ENCODE data around the gene CAVIN3. TPM values are rescaled to one million over a fixed set of nuclear protein-coding genes. Genes with fewer than 3 reads are reported as not detected.

CAVIN3 gene
- total and polyA plus RNA-seq, 2 of the 8 experiments (the other 6 are each of a cell fraction or from before 2014, with no cell fraction given) = 17.7 to 26.4 TPM

GRCh38 chr11:6315811-6316425 is 4.4 kb downstream of the CAVIN3 start:
- H2AFZ ChIP-seq (ENCODE audit: low read length) = no peak overlapping the region
- H2BK20ac ChIP-seq (ENCODE audit: low read length) = no peak overlapping the region
- H2BK120ac ChIP-seq (replicated peaks; ENCODE audit: low read depth, low read length) = no peak overlapping the region
- no peak overlapping the region for H4K5ac ChIP-seq (ENCODE audit: insufficient read length, low read depth, low read length)
- H2BK12ac ChIP-seq (ENCODE audit: low read depth, low read length) = no peak overlapping the region
- no peak overlapping the region for H4K91ac ChIP-seq (replicated peaks; ENCODE audit: insufficient read length, low read length)
- H3K23me2 ChIP-seq (ENCODE audit: low read depth, low read length) = peaks cover 19% of the 10 kb centered on the region
- TF ChIP-seq RAD21 (IDR thresholded peaks at IDR 0.05 in 1 of 2, conservative IDR thresholded peaks at IDR 0.05 in 1 of 2; ENCODE audit: low read depth in 2 of 2, low read length in 2 of 2) = peak; percentile 92 to 95
- peak; percentile 38; the same call in 1 of the 2 replicates for TF ChIP-seq JUND (IDR thresholded peaks at IDR 0.05; ENCODE audit: low read length)
- peak; percentile 92 to 97 (median 96) for TF ChIP-seq CTCF (IDR thresholded peaks at IDR 0.05; ENCODE audit: control extremely low read depth in 1 of 3, insufficient read depth in 1 of 3, low read depth in 1 of 3, low read length in 3 of 3)
- no peak for TF ChIP-seq RFX5 (IDR thresholded peaks at IDR 0.05; ENCODE audit: borderline replicate concordance, low read depth, low read length)
- peak in 1 of 2 experiments; percentile 65 for DNase-seq (ENCODE audit: low read depth in 1 of 2, low spot score in 2 of 2)
- no peaks in the 10 kb centered on the region for H3K9me3 ChIP-seq (ENCODE audit: insufficient read depth in 2 of 2, low read depth in 1 of 2, low read length in 1 of 2)
- no peak overlapping the region for H3K4me2 ChIP-seq (ENCODE audit: insufficient read depth in 1 of 2, low read depth in 2 of 2, low read length in 2 of 2)
- FAIRE-seq = peak; percentile 90
- H2BK5ac ChIP-seq (ENCODE audit: low read depth, low read length) = no peak overlapping the region
- H4K20me1 ChIP-seq (replicated peaks in 1 of 2; ENCODE audit: control insufficient read depth in 1 of 2, insufficient read depth in 2 of 2, low read length in 2 of 2) = no peaks in the 10 kb centered on the region
- H3K9ac ChIP-seq (replicated peaks in 1 of 4; ENCODE audit: extremely low read depth in 1 of 4, low read depth in 3 of 4, low read length in 3 of 4) = no peak overlapping the region; a peak in 1 of 7 replicates
- WGBS, 2 experiments (ENCODE audit: extremely low coverage in 1 of 2, insufficient coverage in 1 of 2, insufficient read length in 1 of 2, insufficient replicate concordance in 2 of 2, low coverage in 1 of 2, low lambda C conversion rate in 2 of 2, missing lambda C conversion rate in 1 of 2) = 26% methylated on average over 10 of the region's 10 CpGs; no CpG with 5 or more reads in 1 of the 2 experiments
- no peak overlapping the region for H3K18ac ChIP-seq (ENCODE audit: extremely low read depth, low read length)
- H3K56ac ChIP-seq (replicated peaks; ENCODE audit: insufficient read length, low read depth, low read length) = no peak overlapping the region
- ChIA-PET CTCF (ENCODE audit: partially characterized antibody) (interaction anchor here (0.7 to 12.8 kb wide), 36 partner anchors 11 to 934 kb away, joined by 3 to 145 read pairs (median 6); partner anchors contain the start of genes CCKBR, CNGA4 and FHIP1B), POLR2A (ENCODE audit: partially characterized antibody) (no interaction called here)
- H3K23ac ChIP-seq (ENCODE audit: insufficient read length) = no peak overlapping the region
- no peak overlapping the region for H3K14ac ChIP-seq (ENCODE audit: insufficient read length)
- H3K4me1 ChIP-seq (replicated peaks in 1 of 4; ENCODE audit: control insufficient read depth in 3 of 4, insufficient read depth in 4 of 4, low read length in 3 of 4) = peaks cover 2 to 24% (median 16%) of the 10 kb centered on the region in 4 experiments
- H3K27me3 ChIP-seq (replicated peaks in 1 of 4; ENCODE audit: control insufficient read depth in 3 of 4, extremely low read depth in 1 of 4, insufficient read depth in 3 of 4, low read length in 3 of 4) = peaks cover 0 to 3% (median 1%) of the 10 kb centered on the region in 4 experiments; a peak in 1 of 7 replicates
- H3K36me3 ChIP-seq (ENCODE audit: control insufficient read depth in 2 of 4, insufficient read depth in 4 of 4, low read length in 3 of 4) = no peaks in the 10 kb centered on the region
- H3K4ac ChIP-seq (replicated peaks; ENCODE audit: insufficient read length, low read depth, low read length) = no peak overlapping the region
- H3K27ac ChIP-seq (ENCODE audit: low read depth, low read length) = no peak overlapping the region
- H2AK5ac ChIP-seq (ENCODE audit: low read depth, low read length) = no peak overlapping the region
- H4K8ac ChIP-seq (ENCODE audit: extremely low read depth, insufficient read depth, low read length) = no peak overlapping the region
- no peak overlapping the region for H2BK15ac ChIP-seq (ENCODE audit: low read length)
- H3K79me1 ChIP-seq (ENCODE audit: low read depth, low read length) = no peaks in the 10 kb centered on the region
- H3K79me2 ChIP-seq (ENCODE audit: control insufficient read depth in 1 of 2, insufficient read depth in 2 of 2, low read length in 2 of 2) = no peaks in the 10 kb centered on the region
- H3K4me3 ChIP-seq (ENCODE audit: extremely low read depth in 1 of 4, insufficient read depth in 2 of 4, low read depth in 3 of 4, low read length in 4 of 4) = no peak overlapping the region

Measured in H1 (cell line).